CD14-positive monocyte (primary cell): ENCODE measurements around the gene PAQR5. TPM values are rescaled to one million over a fixed set of nuclear protein-coding genes. Genes with fewer than 3 reads are reported as not detected.
A peak's percentile ranks its signal among the peaks of the same experiment; 100 is the strongest.

ENCODE experiments used
- DNase-seq, 3 donors: peaks; one replicate each; pipeline ENCODE4 v3.0.0-alpha.2; 2011 to 2022
- H2AFZ ChIP-seq: 2 replicates; pipeline ENCODE4 v1.6.0; 2012; ENCODE audit warnings: mild to moderate bottlenecking, low read depth, low read length, inconsistent platforms; ENCODE audit not compliant: insufficient read depth, poor library complexity, severe bottlenecking
- H3K27ac ChIP-seq, 2 donors: 1 replicate in 1 of 2; 2 replicates in 1 of 2; pipeline ENCODE4 v1.5.1; 2012 to 2013; ENCODE audit warnings: low read length in 2 of 2, control low read depth in 1 of 2, inconsistent platforms in 1 of 2, low read depth in 1 of 2, mild to moderate bottlenecking in 1 of 2
- H3K27me3 ChIP-seq, 2 donors: one replicate each; pipeline versions ENCODE4 v1.6.0 to v1.6.1; 2011 to 2013; ENCODE audit warnings: low read length in 2 of 2; ENCODE audit not compliant: control insufficient read depth in 2 of 2, insufficient read depth in 2 of 2
- H3K36me3 ChIP-seq, 2 donors: replicated peaks in 1 of 2; 1 replicate in 1 of 2; 2 replicates in 1 of 2; pipeline versions ENCODE4 v1.5.1 to v1.6.1; 2012 to 2013; ENCODE audit warnings: low read length in 2 of 2, control low read depth in 1 of 2, inconsistent platforms in 1 of 2, mild to moderate bottlenecking in 1 of 2; ENCODE audit not compliant: insufficient read depth in 2 of 2, control insufficient read depth in 1 of 2
- H3K4me1 ChIP-seq, 2 donors: 1 replicate in 1 of 2; 2 replicates in 1 of 2; pipeline versions ENCODE4 v1.5.1 to v1.6.1; 2012 to 2013; ENCODE audit warnings: low read length in 2 of 2, control low read depth in 1 of 2, inconsistent platforms in 1 of 2, mild to moderate bottlenecking in 1 of 2, moderate library complexity in 1 of 2; ENCODE audit not compliant: insufficient read depth in 2 of 2, control insufficient read depth in 1 of 2
- H3K4me2 ChIP-seq: replicated peaks from 2 replicates; pipeline ENCODE3; 2012; ENCODE audit warnings: low read length, moderate library complexity, mild to moderate bottlenecking; ENCODE audit not compliant: poor library complexity, severe bottlenecking; ENCODE audit errors: extremely low read depth
- H3K4me3 ChIP-seq, 3 experiments: fragments of 200-600 bp in 1 of 3; sonication (generic) in 1 of 3; replicated peaks in 1 of 3; 1 replicate in 2 of 3; 2 replicates in 1 of 3; pipeline ENCODE4 v1.5.1; 2011 to 2013; ENCODE audit warnings: low read length in 3 of 3, mild to moderate bottlenecking in 3 of 3, control low read depth in 2 of 3, low read depth in 2 of 3, inconsistent platforms in 1 of 3, moderate library complexity in 1 of 3
- H3K79me2 ChIP-seq: 2 replicates; pipeline ENCODE4 v1.6.0; 2012; ENCODE audit warnings: mild to moderate bottlenecking, control low read depth, inconsistent platforms, low read length, moderate library complexity; ENCODE audit not compliant: insufficient read depth
- H3K9ac ChIP-seq: 2 replicates; pipeline ENCODE4 v1.6.0; 2017; ENCODE audit warnings: low read length, mild to moderate bottlenecking; ENCODE audit not compliant: insufficient read depth, poor library complexity, severe bottlenecking
- H3K9me3 ChIP-seq, 2 donors: replicated peaks in 1 of 2; 1 replicate in 1 of 2; 2 replicates in 1 of 2; pipeline versions ENCODE4 v1.5.1 to v1.6.1; 2012 to 2013; ENCODE audit warnings: low read length in 2 of 2, control low read depth in 1 of 2; ENCODE audit not compliant: control insufficient read depth in 1 of 2, insufficient read depth in 1 of 2
- H4K20me1 ChIP-seq: 2 replicates; pipeline ENCODE4 v1.6.0; 2012; ENCODE audit warnings: mild to moderate bottlenecking, low read length, control low read depth, moderate library complexity; ENCODE audit not compliant: insufficient read depth
- H3K27ac Mint-ChIP-seq, 7 donors: one replicate each; pipeline ENCODE4 v1.8.0; 2020; ENCODE audit warnings: mild to moderate bottlenecking in 7 of 7, mixed read lengths in 7 of 7, moderate library complexity in 6 of 7, inconsistent platforms in 2 of 7
- H3K27me3 Mint-ChIP-seq, 3 donors: one replicate each; pipeline ENCODE4 v1.8.0; 2021 to 2022; ENCODE audit warnings: low read depth in 3 of 3, mild to moderate bottlenecking in 3 of 3, mixed read lengths in 3 of 3, moderate library complexity in 3 of 3, inconsistent platforms in 1 of 3
- H3K36me3 Mint-ChIP-seq, 2 donors: one replicate each; pipeline ENCODE4 v1.8.0; 2020; ENCODE audit warnings: mixed read lengths in 2 of 2, inconsistent platforms in 1 of 2, mild to moderate bottlenecking in 1 of 2
- H3K4me1 Mint-ChIP-seq: one replicate; pipeline ENCODE4 v1.8.0; 2020; ENCODE audit warnings: mild to moderate bottlenecking, mixed read lengths
- H3K4me3 Mint-ChIP-seq, 2 donors: one replicate each; pipeline ENCODE4 v1.8.0; 2020; ENCODE audit warnings: mild to moderate bottlenecking in 2 of 2, mixed read lengths in 2 of 2, moderate library complexity in 1 of 2
- H3K9me3 Mint-ChIP-seq, 7 donors: one replicate each; pipeline ENCODE4 v1.8.0; 2020 to 2022; ENCODE audit warnings: mixed read lengths in 7 of 7, mild to moderate bottlenecking in 6 of 7, moderate library complexity in 6 of 7, inconsistent platforms in 2 of 7
- CTCF ChIP-seq: fragments of 200-600 bp; IDR thresholded peaks from one replicate; pipeline ENCODE4 v1.8.0; 2022; ENCODE audit warnings: antibody characterized with exemption, mild to moderate bottlenecking
- WGBS: methylation state at CpG from one replicate; pipeline ENCODE4 v1.1.5; 2013; ENCODE audit warnings: missing lambda C conversion rate; ENCODE audit not compliant: insufficient coverage; 5-methylcytosine and 5-hydroxymethylcytosine counted together
- intact Hi-C, 2 donors: fragments of 100-400 bp; cut with micrococcal nuclease; formaldehyde crosslinking; loops; one replicate each; pipeline versions ENCODE4 v1.15.0 to v1.15.1; 2023
- polyA plus RNA-seq, 3 donors: library from polyadenylated mRNA; depleted of rRNA in 1 of 3; unstranded in 2 of 3; stranded (reverse) in 1 of 3; fragments of 300-500 nt in 2 of 3; fragments of >200 nt in 1 of 3; fragmentation: Illumina TruSeq in 2 of 3; gene quantifications; 1 replicate in 2 of 3; 2 replicates in 1 of 3; pipeline ENCODE4 v1.2.3, GENCODE V29; 2012 to 2021

The PAQR5 gene
- polyA plus RNA-seq, 3 donors, result not detected

- H3K9ac ChIP-seq, result no peak overlapping the region
- H4K20me1 ChIP-seq, result no peaks in the 10 kb centered on the region
- Mint-ChIP-seq H3K27ac (no peak overlapping the region), H3K4me3 (no peak overlapping the region), H3K4me1 (peaks cover 15% of the 10 kb centered on the region), H3K36me3 (no peaks in the 10 kb centered on the region), H3K9me3 (no peaks in the 10 kb centered on the region), H3K27me3 (peaks cover 7 to 11% (median 9%) of the 10 kb centered on the region in 3 donors)
- H3K27ac ChIP-seq, result no peak overlapping the region
- peaks cover 0 to 4% of the 10 kb centered on the region in 2 donors for H3K4me1 ChIP-seq
- DNase-seq, result no peak
- H3K4me2 ChIP-seq, result no peak overlapping the region
- peak overlapping the region; percentile 42 for H2AFZ ChIP-seq
- TF ChIP-seq CTCF, result no peak
- 39% methylated on average over 7 of the region's 11 CpGs for WGBS
- no peaks in the 10 kb centered on the region for H3K79me2 ChIP-seq
- intact Hi-C loops, result loop anchor here (2.0 to 5.0 kb wide), 2 partner anchors 332 to 335 kb away; no protein-coding TSS in a partner anchor
- no peak overlapping the region for H3K4me3 ChIP-seq
- H3K27me3 ChIP-seq, result no peaks in the 10 kb centered on the region
- no peaks in the 10 kb centered on the region for H3K36me3 ChIP-seq
- no peaks in the 10 kb centered on the region for H3K9me3 ChIP-seq
These were observed 95.2 kb downstream of the PAQR5 start for GRCh38 chr15:69393831-69394491.

- peak overlapping the region; percentile 42 to 70 for H3K4me3 Mint-ChIP-seq
- intact Hi-C loops, result loop anchor here (2.0 to 5.0 kb wide), 2 partner anchors 332 to 336 kb away; no protein-coding TSS in a partner anchor
- Histone ChIP-seq H4K20me1 (no peaks in the 10 kb centered on the region), H2AFZ (peak overlapping the region; percentile 42), H3K9ac (no peak overlapping the region), H3K79me2 (no peaks in the 10 kb centered on the region), H3K4me1 (peaks cover 0 to 4% of the 10 kb centered on the region in 2 donors), H3K4me3 (no peak overlapping the region), H3K27ac (no peak overlapping the region), H3K4me2 (no peak overlapping the region), H3K27me3 (no peaks in the 10 kb centered on the region), H3K9me3 (no peaks in the 10 kb centered on the region), H3K36me3 (no peaks in the 10 kb centered on the region)
- WGBS, result 37% methylated on average over 34 of the region's 36 CpGs
- DNase-seq, result peak; percentile 62 to 81 (median 78)
- peak; percentile 95 for TF ChIP-seq CTCF
- H3K27ac Mint-ChIP-seq, result no peak overlapping the region
- H3K36me3 Mint-ChIP-seq, result no peaks in the 10 kb centered on the region
- H3K4me1 Mint-ChIP-seq, result peaks cover 15% of the 10 kb centered on the region
- H3K9me3 Mint-ChIP-seq, result no peaks in the 10 kb centered on the region
- H3K27me3 Mint-ChIP-seq, result peaks cover 7 to 11% (median 9%) of the 10 kb centered on the region in 3 donors
These were observed 96.0 kb downstream of the PAQR5 start for GRCh38 chr15:69394556-69395282.
